G401.6 (cell line): ENCODE results near the gene REG4.
"Not testable (repeated sequence)": the region's sequence is repeated elsewhere in the genome, so short reads cannot be mapped to it uniquely, and the experiment has no call there.

Source experiments
- FAIRE-seq: peaks from 2 replicates; lab custom pipeline; 2012; peaks lifted over from hg19 to GRCh38; lab: Jason Lieb, UNC

REG4 gene

GRCh38 chr1:119811387-119811786 lies at the start of gene REG4:
REG4 (minus strand) TSS chr1:119811460; CDS start chr1:119808769, 2,691 bp downstream.
- FAIRE-seq, result no peak

GRCh38 chr1:119859647-119860046 lies 48.4 kb upstream of the REG4 start:
- FAIRE-seq, result no peak

- not testable (repeated sequence) for FAIRE-seq
Observed at GRCh38 chr1:119858556-119859214, 47.4 kb upstream of the REG4 start.

GRCh38 chr1:119858126-119858525 lies 46.9 kb upstream of the REG4 start:
- no peak for FAIRE-seq

- FAIRE-seq, result no peak
Observed at GRCh38 chr1:119853155-119853554, 41.9 kb upstream of the REG4 start.

GRCh38 chr1:119844206-119844605 lies 32.9 kb upstream of the REG4 start:
- not testable (repeated sequence) for FAIRE-seq

- no peak for FAIRE-seq
Observed at GRCh38 chr1:119841306-119841705, 30.0 kb upstream of the REG4 start.

- no peak for FAIRE-seq
Observed at GRCh38 chr1:119840745-119841144, 29.5 kb upstream of the REG4 start.

GRCh38 chr1:119838236-119838635 lies 27.0 kb upstream of the REG4 start:
- FAIRE-seq, result no peak

GRCh38 chr1:119834990-119835389 lies 23.7 kb upstream of the REG4 start:
- no peak for FAIRE-seq

- FAIRE-seq, result no peak
Observed at GRCh38 chr1:119831027-119831426, 19.8 kb upstream of the REG4 start.

GRCh38 chr1:119829625-119830024 lies 18.4 kb upstream of the REG4 start:
- no peak for FAIRE-seq

- FAIRE-seq, result not testable (repeated sequence)
Observed at GRCh38 chr1:119829006-119829405, 17.7 kb upstream of the REG4 start.

GRCh38 chr1:119828266-119828665 lies 17.0 kb upstream of the REG4 start:
- FAIRE-seq, result no peak

- FAIRE-seq, result no peak
Observed at GRCh38 chr1:119827010-119827409, 15.8 kb upstream of the REG4 start.

- no peak for FAIRE-seq
Observed at GRCh38 chr1:119822406-119822805, 11.1 kb upstream of the REG4 start.

- no peak for FAIRE-seq
Observed at GRCh38 chr1:119818181-119818580, 6.9 kb upstream of the REG4 start.

GRCh38 chr1:119816407-119816806 lies 5.1 kb upstream of the REG4 start:
- no peak for FAIRE-seq

- no peak for FAIRE-seq
Observed at GRCh38 chr1:119815928-119816327, 4.7 kb upstream of the REG4 start.

GRCh38 chr1:119815361-119815760 lies 4.1 kb upstream of the REG4 start:
- no peak for FAIRE-seq

- no peak for FAIRE-seq
Observed at GRCh38 chr1:119814288-119814687, 3.0 kb upstream of the REG4 start.

- no peak for FAIRE-seq
Observed at GRCh38 chr1:119811985-119812557, 811 bp upstream of the REG4 start.

- FAIRE-seq, result peak; percentile 67
Observed at GRCh38 chr1:119808972-119809550, 2.2 kb downstream of the REG4 start.

GRCh38 chr1:119808491-119808890 lies 2.8 kb downstream of the REG4 start:
- FAIRE-seq, result no peak
